ENCODE measurements around the gene CERT1. TPM values are rescaled to one million over a fixed set of nuclear protein-coding genes. Genes with fewer than 3 reads are reported as not detected.

CERT1 gene
- total RNA-seq, 1 donor from 2014 or later = 60.7 TPM

- peaks cover 6% of the 10 kb centered on the region for H3K4me1 ChIP-seq
- intact Hi-C loops (cut with DNase I) = no loop called here
- no peak for DNase-seq
- no peak for TF ChIP-seq CTCF (IDR thresholded peaks at IDR 0.05)
- H3K36me3 ChIP-seq = no peaks in the 10 kb centered on the region
- no peaks in the 10 kb centered on the region for H3K9me3 ChIP-seq
- ATAC-seq = no peak
- H3K4me3 ChIP-seq = no peak overlapping the region
- H3K27ac ChIP-seq = no peak overlapping the region
- H3K27me3 ChIP-seq = no peaks in the 10 kb centered on the region
These were observed 180.0 kb downstream of the CERT1 start for GRCh38 chr5:75331095-75332090.

- no peak for DNase-seq
- Histone ChIP-seq H3K4me3 (no peak overlapping the region), H3K4me1 (no peaks in the 10 kb centered on the region), H3K36me3 (no peaks in the 10 kb centered on the region), H3K27me3 (no peaks in the 10 kb centered on the region), H3K27ac (no peak overlapping the region), H3K9me3 (no peaks in the 10 kb centered on the region)
- intact Hi-C loops (cut with DNase I) = no loop called here
- no peak for TF ChIP-seq CTCF (IDR thresholded peaks at IDR 0.05)
- no peak for ATAC-seq
These were observed 181.0 kb downstream of the CERT1 start for GRCh38 chr5:75330404-75330803.

Other genes with a start within 250 kb of the CERT1 start
- gene HMGCR, start 174.4 kb downstream of the CERT1 start, total RNA-seq = 96.5 TPM
- gene POLK, start 262 bp upstream of the CERT1 start, total RNA-seq = 38.2 TPM
- gene ANKDD1B, start 99.8 kb upstream of the CERT1 start, total RNA-seq = 3.7 TPM
- 9.1 TPM for gene POC5, start 205.8 kb upstream of the CERT1 start, total RNA-seq

Data from upper lobe of right lung (tissue), 1 donor.